H9 (cell line): ENCODE measurements around the gene ALDH1B1. TPM values are rescaled to one million over a fixed set of nuclear protein-coding genes. Genes with fewer than 3 reads are reported as not detected.

Experiments
- DNase-seq: peaks from one replicate; pipeline ENCODE4 v3.0.0-alpha.2; 2017
- H2AFZ ChIP-seq: one replicate; pipeline ENCODE4 v1.6.1; 2013; ENCODE audit warnings: mild to moderate bottlenecking, low read length, control low read depth, moderate library complexity
- H2AK5ac ChIP-seq: 2 replicates; pipeline ENCODE4 v1.6.1; 2013; ENCODE audit warnings: low read length, control low read depth, mixed read lengths; ENCODE audit not compliant: insufficient read length
- H2BK120ac ChIP-seq: one replicate; pipeline ENCODE4 v1.6.1; 2013; ENCODE audit warnings: low read depth, mild to moderate bottlenecking, low read length, control low read depth, inconsistent platforms; ENCODE audit not compliant: poor library complexity, severe bottlenecking
- H2BK12ac ChIP-seq: 2 replicates; pipeline ENCODE4 v1.6.1; 2013; ENCODE audit warnings: low read length, control low read depth, mixed read lengths, low read depth; ENCODE audit not compliant: insufficient read length
- H2BK15ac ChIP-seq: 2 replicates; pipeline ENCODE4 v1.6.1; 2013; ENCODE audit warnings: low read depth, low read length, control low read depth
- H2BK20ac ChIP-seq: one replicate; pipeline ENCODE4 v1.6.1; 2013; ENCODE audit warnings: low read depth, mild to moderate bottlenecking, low read length, control low read depth, inconsistent platforms; ENCODE audit not compliant: poor library complexity, severe bottlenecking
- H2BK5ac ChIP-seq: 2 replicates; pipeline ENCODE4 v1.6.1; 2013; ENCODE audit warnings: low read length, control low read depth, mixed read lengths; ENCODE audit not compliant: insufficient read length
- H3K14ac ChIP-seq: 2 replicates; pipeline ENCODE4 v1.6.1; 2013; ENCODE audit warnings: low read length, control low read depth; ENCODE audit not compliant: insufficient read depth
- H3K18ac ChIP-seq: 2 replicates; pipeline ENCODE4 v1.6.1; 2013; ENCODE audit warnings: low read depth, mild to moderate bottlenecking, mixed read lengths, low read length, control low read depth; ENCODE audit not compliant: insufficient read length
- H3K23ac ChIP-seq: 2 replicates; pipeline ENCODE4 v1.6.1; 2013; ENCODE audit warnings: low read length, control low read depth, mixed read lengths, low read depth; ENCODE audit not compliant: insufficient read length
- H3K23me2 ChIP-seq: 2 replicates; pipeline ENCODE4 v1.6.1; 2013; ENCODE audit warnings: low read depth, mild to moderate bottlenecking, mixed read lengths, low read length, control low read depth; ENCODE audit not compliant: insufficient read length, poor library complexity, severe bottlenecking
- H3K27ac ChIP-seq: 2 replicates; pipeline ENCODE4 v1.5.1; 2013; ENCODE audit warnings: low read length, control low read depth, mixed read lengths, low read depth; ENCODE audit not compliant: insufficient read length
- H3K27me3 ChIP-seq: 2 replicates; pipeline ENCODE4 v1.6.1; 2013; ENCODE audit warnings: low read length, control low read depth, inconsistent platforms; ENCODE audit not compliant: insufficient read depth
- H3K4ac ChIP-seq: 2 replicates; pipeline ENCODE4 v1.6.1; 2013; ENCODE audit warnings: low read depth, mild to moderate bottlenecking, control low read depth, inconsistent platforms, low read length, moderate library complexity
- H3K4me1 ChIP-seq: 2 replicates; pipeline ENCODE4 v1.6.1; 2013; ENCODE audit warnings: low read length, control low read depth, inconsistent platforms; ENCODE audit not compliant: insufficient read depth
- H3K4me2 ChIP-seq: 2 replicates; pipeline ENCODE4 v1.6.1; 2013; ENCODE audit warnings: low read length, control low read depth, mixed read lengths; ENCODE audit not compliant: insufficient read length, insufficient read depth
- H3K56ac ChIP-seq: 2 replicates; pipeline ENCODE4 v1.6.1; 2013; ENCODE audit warnings: low read depth, mild to moderate bottlenecking, mixed read lengths, low read length, control low read depth; ENCODE audit not compliant: insufficient read length
- H3K79me1 ChIP-seq: 2 replicates; pipeline ENCODE4 v1.6.1; 2013; ENCODE audit warnings: low read depth, mild to moderate bottlenecking, moderate library complexity, low read length, control low read depth, inconsistent platforms; ENCODE audit not compliant: insufficient read depth, poor library complexity, severe bottlenecking
- H3K79me2 ChIP-seq: 2 replicates; pipeline ENCODE4 v1.6.1; 2013; ENCODE audit warnings: low read length, control low read depth, inconsistent platforms; ENCODE audit not compliant: insufficient read depth
- H3K9ac ChIP-seq: 2 replicates; pipeline ENCODE4 v1.6.1; 2013; ENCODE audit warnings: low read length, control low read depth, mixed read lengths; ENCODE audit not compliant: insufficient read length; ENCODE audit errors: extremely low read depth
- H3K9me3 ChIP-seq: one replicate; pipeline ENCODE4 v1.6.1; 2013; ENCODE audit warnings: low read depth, low read length, inconsistent platforms; ENCODE audit not compliant: control insufficient read depth
- H3T11ph ChIP-seq: one replicate; pipeline ENCODE4 v1.6.1; 2013; ENCODE audit warnings: mild to moderate bottlenecking, low read length, control low read depth, inconsistent platforms
- H4K20me1 ChIP-seq: one replicate; pipeline ENCODE4 v1.6.1; 2013; ENCODE audit not compliant: control insufficient read depth, insufficient read length, insufficient read depth
- H4K5ac ChIP-seq: 2 replicates; pipeline ENCODE4 v1.6.1; 2013; ENCODE audit warnings: low read depth, mild to moderate bottlenecking, mixed read lengths, low read length, control low read depth; ENCODE audit not compliant: insufficient read length
- H4K8ac ChIP-seq: replicated peaks from 2 replicates; pipeline ENCODE4 v1.6.1; 2013; ENCODE audit warnings: low read length, control low read depth, mixed read lengths, low read depth; ENCODE audit not compliant: insufficient read length
- H4K91ac ChIP-seq: 2 replicates; pipeline ENCODE4 v1.6.1; 2013; ENCODE audit warnings: low read depth, mild to moderate bottlenecking, moderate library complexity, mixed read lengths, low read length, control low read depth; ENCODE audit not compliant: insufficient read length
- H3K27ac Mint-ChIP-seq, 3 experiments: 2 replicates in 2 of 3; 3 replicates in 1 of 3; pipeline ENCODE4 v1.8.0; 2020 to 2021; ENCODE audit warnings: mixed read lengths in 3 of 3, mild to moderate bottlenecking in 1 of 3, moderate library complexity in 1 of 3
- H3K27me3 Mint-ChIP-seq: 2 replicates; pipeline ENCODE4 v1.8.0; 2021; ENCODE audit warnings: low read depth, mild to moderate bottlenecking, moderate library complexity, mixed read lengths
- H3K36me3 Mint-ChIP-seq, 3 experiments: 2 replicates in 2 of 3; 3 replicates in 1 of 3; pipeline ENCODE4 v1.8.0; 2020 to 2021; ENCODE audit warnings: low read depth in 3 of 3, mixed read lengths in 3 of 3; ENCODE audit not compliant: insufficient read depth in 1 of 3
- H3K4me1 Mint-ChIP-seq, 2 experiments: 2 replicates each; pipeline ENCODE4 v1.8.0; 2020; ENCODE audit warnings: mixed read lengths in 2 of 2
- H3K4me3 Mint-ChIP-seq, 2 experiments: 2 replicates in 1 of 2; 3 replicates in 1 of 2; pipeline ENCODE4 v1.8.0; 2020 to 2021; ENCODE audit warnings: mild to moderate bottlenecking in 2 of 2, mixed read lengths in 2 of 2, moderate library complexity in 1 of 2
- H3K9me3 Mint-ChIP-seq, 2 experiments: 2 replicates in 1 of 2; 3 replicates in 1 of 2; pipeline ENCODE4 v1.8.0; 2020; ENCODE audit warnings: mild to moderate bottlenecking in 2 of 2, mixed read lengths in 2 of 2, moderate library complexity in 1 of 2
- WGBS: extraction: QIAGEN DNeasy Blood & Tissue Kit; methylation state at CpG from one replicate; pipeline ENCODE4 v1.1.7; 2013; ENCODE audit warnings: missing lambda C conversion rate, low lambda C conversion rate, mixed read lengths; ENCODE audit not compliant: insufficient read length; ENCODE audit errors: extremely low coverage; 5-methylcytosine and 5-hydroxymethylcytosine counted together
- total RNA-seq: library from RNA; stranded (reverse); gene quantifications from 2 replicates; pipeline ENCODE4 v1.2.1, GENCODE V29; 2021
- TF ChIP-seq, protein P1 (sequence below): fragments of 200-600 bp; sonication (generic); conservative IDR thresholded peaks from 3 replicates; pipeline ENCODE4 v1.8.0; 2021; ENCODE audit warnings: antibody characterized with exemption, mild to moderate bottlenecking

Gene ALDH1B1
- total RNA-seq, 1 experiment from 2014 or later = 49.6 TPM

DNA sequence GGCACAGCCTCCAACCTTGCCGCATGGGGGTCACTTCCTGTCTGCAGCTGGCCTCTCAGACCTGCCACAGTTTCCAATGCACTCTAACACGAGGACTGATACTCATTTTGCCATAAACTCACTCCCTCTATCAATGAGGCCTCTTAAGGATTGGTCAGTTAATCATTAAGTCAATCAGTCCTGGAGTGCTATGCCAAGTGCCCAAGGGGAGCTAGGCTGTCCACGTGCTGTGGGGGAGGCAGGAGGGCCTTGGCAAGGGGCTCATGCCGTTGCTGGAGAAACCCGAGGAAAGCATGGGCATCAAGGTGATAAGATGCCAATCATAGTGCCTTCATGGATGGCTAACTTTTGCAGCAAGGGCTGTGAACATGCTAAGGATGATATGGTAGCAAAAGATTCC is 1.7 kb upstream of the ALDH1B1 start:
- no peak overlapping the region for H3K4ac ChIP-seq
- H3K14ac ChIP-seq = no peak overlapping the region
- H4K91ac ChIP-seq = no peak overlapping the region
- H2BK12ac ChIP-seq = no peak overlapping the region
- H3K27ac ChIP-seq = no peak overlapping the region
- H2BK15ac ChIP-seq = no peak overlapping the region
- Mint-ChIP-seq H3K4me1 (peaks cover 26 to 28% of the 10 kb centered on the region in 2 experiments), H3K36me3 (peaks cover 13 to 16% (median 14%) of the 10 kb centered on the region in 3 experiments; a peak in 6 of 7 replicates), H3K27ac (no peak overlapping the region), H3K4me3 (no peak overlapping the region), H3K27me3 (peaks cover 41% of the 10 kb centered on the region), H3K9me3 (no peaks in the 10 kb centered on the region; a peak in 2 of 5 replicates)
- no peak overlapping the region for H3K18ac ChIP-seq
- H3K79me1 ChIP-seq = no peaks in the 10 kb centered on the region
- no peaks in the 10 kb centered on the region for H4K20me1 ChIP-seq
- no peak for DNase-seq
- H3K4me1 ChIP-seq = peaks cover 3% of the 10 kb centered on the region; the same call in 1 of the 2 replicates
- H2BK5ac ChIP-seq = no peak overlapping the region
- H3K9ac ChIP-seq = no peak overlapping the region
- WGBS = no CpG with 5 or more reads among the region's 5 CpGs
- no peak overlapping the region for H2BK20ac ChIP-seq
- H3K9me3 ChIP-seq = no peaks in the 10 kb centered on the region
- H3K23ac ChIP-seq = no peak overlapping the region
- H3K79me2 ChIP-seq = peaks cover 13% of the 10 kb centered on the region; the same call in 1 of the 2 replicates
- no peak overlapping the region for H4K8ac ChIP-seq
- no peak overlapping the region for H2AFZ ChIP-seq
- no peak overlapping the region for H2BK120ac ChIP-seq
- TF ChIP-seq, protein P1, sequence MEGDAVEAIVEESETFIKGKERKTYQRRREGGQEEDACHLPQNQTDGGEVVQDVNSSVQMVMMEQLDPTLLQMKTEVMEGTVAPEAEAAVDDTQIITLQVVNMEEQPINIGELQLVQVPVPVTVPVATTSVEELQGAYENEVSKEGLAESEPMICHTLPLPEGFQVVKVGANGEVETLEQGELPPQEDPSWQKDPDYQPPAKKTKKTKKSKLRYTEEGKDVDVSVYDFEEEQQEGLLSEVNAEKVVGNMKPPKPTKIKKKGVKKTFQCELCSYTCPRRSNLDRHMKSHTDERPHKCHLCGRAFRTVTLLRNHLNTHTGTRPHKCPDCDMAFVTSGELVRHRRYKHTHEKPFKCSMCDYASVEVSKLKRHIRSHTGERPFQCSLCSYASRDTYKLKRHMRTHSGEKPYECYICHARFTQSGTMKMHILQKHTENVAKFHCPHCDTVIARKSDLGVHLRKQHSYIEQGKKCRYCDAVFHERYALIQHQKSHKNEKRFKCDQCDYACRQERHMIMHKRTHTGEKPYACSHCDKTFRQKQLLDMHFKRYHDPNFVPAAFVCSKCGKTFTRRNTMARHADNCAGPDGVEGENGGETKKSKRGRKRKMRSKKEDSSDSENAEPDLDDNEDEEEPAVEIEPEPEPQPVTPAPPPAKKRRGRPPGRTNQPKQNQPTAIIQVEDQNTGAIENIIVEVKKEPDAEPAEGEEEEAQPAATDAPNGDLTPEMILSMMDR = no peak
- H2AK5ac ChIP-seq = no peak overlapping the region
- no peak overlapping the region for H4K5ac ChIP-seq
- H3K27me3 ChIP-seq = peaks cover 2% of the 10 kb centered on the region; the same call in 1 of the 2 replicates
- H3K56ac ChIP-seq = no peak overlapping the region
- no peak overlapping the region for H3T11ph ChIP-seq
- H3K4me2 ChIP-seq = no peak overlapping the region
- H3K23me2 ChIP-seq = peaks cover 10% of the 10 kb centered on the region
